DND-41 (cell line): ENCODE measurements around the gene RASGEF1C.
"Not testable (repeated sequence)": the region's sequence is repeated elsewhere in the genome, so short reads cannot be mapped to it uniquely, and the experiment has no call there.

Experiments used
- ATAC-seq: fragments of 200-7000 bp; cut with Tn5 transposase; 3 replicates; pipeline ENCODE4 v1.9.1; 2021; ENCODE audit warnings: low read depth; ENCODE audit not compliant: insufficient read depth
- DNase-seq: peaks from one replicate; pipeline ENCODE4 v3.0.0-alpha.2; 2020
- H2AFZ ChIP-seq: 2 replicates; pipeline ENCODE4 v1.6.0; 2012; ENCODE audit warnings: low read depth, low read length
- H3K27ac ChIP-seq: 2 replicates; pipeline ENCODE4 v1.5.1; 2012; ENCODE audit warnings: low read length, inconsistent platforms
- H3K27me3 ChIP-seq: fragments of 200-600 bp; sonication (generic); 2 replicates; pipeline ENCODE4 v1.6.0; 2012; ENCODE audit warnings: low read length, mild to moderate bottlenecking, inconsistent platforms; ENCODE audit not compliant: insufficient read depth, poor library complexity
- H3K36me3 ChIP-seq: 2 replicates; pipeline ENCODE4 v1.5.1; 2012; ENCODE audit warnings: low read length, inconsistent platforms; ENCODE audit not compliant: insufficient read depth
- H3K4me1 ChIP-seq: 2 replicates; pipeline ENCODE4 v1.5.1; 2012; ENCODE audit warnings: mild to moderate bottlenecking, low read length; ENCODE audit not compliant: insufficient read depth
- H3K4me2 ChIP-seq: 2 replicates; pipeline ENCODE4 v1.6.0; 2012; ENCODE audit warnings: mild to moderate bottlenecking, moderate library complexity, low read length, inconsistent platforms; ENCODE audit not compliant: insufficient read depth
- H3K4me3 ChIP-seq, 2 experiments: fragments of 200-600 bp in 1 of 2; shearing (Covaris generic) in 1 of 2; 2 replicates each; pipeline ENCODE4 v1.5.1; 2012 to 2016; ENCODE audit warnings: inconsistent platforms in 2 of 2, low read length in 2 of 2, mild to moderate bottlenecking in 2 of 2, low read depth in 1 of 2, moderate library complexity in 1 of 2
- H3K79me2 ChIP-seq: 2 replicates; pipeline ENCODE4 v1.6.0; 2012; ENCODE audit warnings: low read length, inconsistent platforms; ENCODE audit not compliant: insufficient read depth
- H3K9ac ChIP-seq: 2 replicates; pipeline ENCODE4 v1.6.0; 2012; ENCODE audit warnings: low read depth, mild to moderate bottlenecking, inconsistent platforms, low read length, moderate library complexity
- H3K9me3 ChIP-seq: 2 replicates; pipeline ENCODE4 v1.5.1; 2012; ENCODE audit warnings: low read length, moderate library complexity, mild to moderate bottlenecking, inconsistent platforms; ENCODE audit not compliant: insufficient read depth, severe bottlenecking
- H4K20me1 ChIP-seq: 2 replicates; pipeline ENCODE4 v1.6.0; 2012; ENCODE audit warnings: low read length; ENCODE audit not compliant: insufficient read depth
- CTCF ChIP-seq: IDR thresholded peaks from 2 replicates; pipeline ENCODE4 v1.5.1; 2012; ENCODE audit warnings: borderline replicate concordance, low read length, moderate library complexity, mild to moderate bottlenecking; ENCODE audit not compliant: poor library complexity, severe bottlenecking; ENCODE audit errors: extremely low read depth
- EZH2 ChIP-seq: IDR thresholded peaks from 3 replicates; pipeline ENCODE4 v1.6.1; 2012; ENCODE audit warnings: borderline replicate concordance, low read depth, mild to moderate bottlenecking, moderate library complexity, low read length, inconsistent platforms; ENCODE audit not compliant: severe bottlenecking

Gene RASGEF1C

GRCh38 chr5:180210961-180211760 lies 2.1 kb upstream of the RASGEF1C start:
- DNase-seq, result no peak
- H3K27me3 ChIP-seq, result no peaks in the 10 kb centered on the region
- no peaks in the 10 kb centered on the region for H3K4me1 ChIP-seq
- no peak for TF ChIP-seq CTCF
- TF ChIP-seq EZH2, result no peak
- no peaks in the 10 kb centered on the region for H3K9me3 ChIP-seq
- no peak for ATAC-seq
- H3K4me3 ChIP-seq, result no peak overlapping the region
- H3K9ac ChIP-seq, result no peak overlapping the region
- no peaks in the 10 kb centered on the region for H3K36me3 ChIP-seq
- no peak overlapping the region for H2AFZ ChIP-seq
- H4K20me1 ChIP-seq, result peaks cover 7% of the 10 kb centered on the region
- no peak overlapping the region for H3K4me2 ChIP-seq
- no peak overlapping the region for H3K27ac ChIP-seq
- H3K79me2 ChIP-seq, result no peaks in the 10 kb centered on the region

- H3K36me3 ChIP-seq, H2AFZ ChIP-seq, H3K27me3 ChIP-seq, H4K20me1 ChIP-seq, H3K9me3 ChIP-seq, H3K4me3 ChIP-seq, H3K27ac ChIP-seq, H3K4me2 ChIP-seq, ATAC-seq, DNase-seq, H3K4me1 ChIP-seq, H3K9ac ChIP-seq, H3K79me2 ChIP-seq: not testable (repeated sequence)
These were observed 1.1 kb upstream of the RASGEF1C start for GRCh38 chr5:180210077-180210476.

- DNase-seq, result no peak
- Histone ChIP-seq H2AFZ (no peak overlapping the region), H4K20me1 (peaks cover 2% of the 10 kb centered on the region), H3K4me2 (no peak overlapping the region), H3K4me1 (no peaks in the 10 kb centered on the region), H3K27me3 (no peaks in the 10 kb centered on the region), H3K9ac (no peak overlapping the region), H3K4me3 (no peak overlapping the region), H3K79me2 (no peaks in the 10 kb centered on the region), H3K36me3 (no peaks in the 10 kb centered on the region), H3K27ac (no peak overlapping the region), H3K9me3 (no peaks in the 10 kb centered on the region)
- TF ChIP-seq EZH2 (no peak), CTCF (no peak)
- no peak for ATAC-seq
These were observed 453 bp downstream of the RASGEF1C start for GRCh38 chr5:180208435-180209081.

- Histone ChIP-seq H3K79me2 (no peaks in the 10 kb centered on the region), H4K20me1 (peaks cover 2% of the 10 kb centered on the region; the same call in 1 of the 2 replicates), H2AFZ (no peak overlapping the region), H3K4me2 (no peak overlapping the region), H3K4me1 (no peaks in the 10 kb centered on the region), H3K4me3 (no peak overlapping the region), H3K9me3 (no peaks in the 10 kb centered on the region), H3K9ac (no peak overlapping the region), H3K27ac (no peak overlapping the region), H3K27me3 (no peaks in the 10 kb centered on the region), H3K36me3 (no peaks in the 10 kb centered on the region)
- ATAC-seq, result no peak
- no peak for TF ChIP-seq CTCF
- no peak for TF ChIP-seq EZH2
- DNase-seq, result no peak
These were observed 975 bp downstream of the RASGEF1C start for GRCh38 chr5:180208038-180208434.
